Forelimb muscle (tissue), 1 donor: ENCODE data around the gene MAPK1. TPM values are rescaled to one million over a fixed set of nuclear protein-coding genes. Genes with fewer than 3 reads are reported as not detected.
A peak's percentile ranks its signal among the peaks of the same experiment; 100 is the strongest.
"Not testable (repeated sequence)": the region's sequence is repeated elsewhere in the genome, so short reads cannot be mapped to it uniquely, and the experiment has no call there.

Experiments
- DNase-seq: peaks from one replicate; pipeline ENCODE4 v3.0.0-alpha.2; 2013; ENCODE audit warnings: low read depth
- polyA plus RNA-seq: library from polyadenylated mRNA; unstranded; fragments of 120-200 nt; gene quantifications from one replicate; pipeline ENCODE4 v1.2.1, GENCODE V29; 2013; ENCODE audit not compliant: insufficient read length

The MAPK1 gene
- polyA plus RNA-seq, 1 donor: 138 TPM

DNA sequence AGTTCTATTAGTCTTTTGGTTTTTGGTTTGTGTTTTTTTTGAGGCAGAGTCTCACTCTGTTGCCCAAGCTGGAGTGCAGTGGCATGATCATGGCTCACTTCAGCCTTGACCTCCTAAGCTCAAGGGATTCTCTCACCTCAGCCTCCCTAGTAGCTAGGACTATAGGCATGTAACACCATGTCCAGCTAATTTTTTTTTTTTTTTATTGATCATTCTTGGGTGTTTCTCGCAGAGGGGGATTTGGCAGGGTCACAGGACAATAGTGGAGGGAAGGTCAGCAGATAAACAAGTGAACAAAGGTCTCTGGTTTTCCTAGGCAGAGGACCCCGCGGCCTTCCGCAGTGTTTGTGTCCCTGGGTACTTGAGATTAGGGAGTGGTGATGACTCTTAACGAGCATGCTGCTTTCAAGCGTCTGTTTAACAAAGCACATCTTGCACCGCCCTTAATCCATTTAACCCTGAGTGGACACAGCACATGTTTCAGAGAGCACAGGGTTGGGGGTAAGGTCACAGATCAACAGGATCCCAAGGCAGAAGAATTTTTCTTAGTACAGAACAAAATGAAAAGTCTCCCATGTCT lies 15.4 kb upstream of the MAPK1 start:
- DNase-seq: not testable (repeated sequence)

DNA sequence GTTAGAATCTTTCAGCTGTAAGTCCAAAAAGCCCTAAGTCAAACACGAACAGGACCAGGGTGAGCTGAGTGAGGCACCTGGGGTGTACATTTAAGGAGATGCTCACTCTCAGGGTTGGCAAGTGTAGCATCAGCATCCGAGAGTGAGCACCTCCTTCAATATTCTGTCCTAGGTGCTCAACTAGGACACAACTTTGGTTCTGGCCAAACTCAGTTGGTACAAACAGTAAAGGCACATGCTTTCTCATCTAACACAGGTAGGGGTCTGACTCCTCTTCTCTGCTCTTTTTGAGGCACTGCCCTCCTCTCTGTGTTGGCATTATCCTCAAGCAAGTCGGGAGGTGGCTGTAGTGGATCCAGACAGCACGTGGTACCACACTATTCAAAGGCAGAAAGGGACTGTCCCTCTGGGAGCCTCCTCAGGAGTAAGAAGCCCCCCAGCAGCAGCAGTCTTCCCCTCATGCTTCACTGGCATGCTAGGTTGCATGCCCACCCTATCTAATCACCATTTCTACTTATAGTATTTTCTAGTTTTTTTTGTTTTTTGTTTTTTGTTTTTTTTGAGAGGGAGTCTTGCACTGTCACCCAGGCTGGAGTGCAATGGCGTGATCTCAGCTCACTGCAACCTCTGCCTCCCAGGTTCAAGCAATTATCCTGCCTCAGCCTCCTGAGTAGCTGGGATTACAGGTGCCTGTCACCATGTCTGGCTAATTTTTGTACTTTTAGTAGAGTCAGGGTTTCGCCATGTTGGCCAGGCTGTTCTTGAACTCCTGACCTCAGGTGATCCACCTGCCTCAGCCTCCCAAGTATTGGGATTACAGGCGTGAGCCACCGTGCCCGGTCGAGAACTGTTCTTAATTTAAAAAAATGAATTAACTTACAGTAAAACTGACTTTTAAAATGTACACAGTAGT lies 14.7 kb upstream of the MAPK1 start:
- no peak for DNase-seq

DNA sequence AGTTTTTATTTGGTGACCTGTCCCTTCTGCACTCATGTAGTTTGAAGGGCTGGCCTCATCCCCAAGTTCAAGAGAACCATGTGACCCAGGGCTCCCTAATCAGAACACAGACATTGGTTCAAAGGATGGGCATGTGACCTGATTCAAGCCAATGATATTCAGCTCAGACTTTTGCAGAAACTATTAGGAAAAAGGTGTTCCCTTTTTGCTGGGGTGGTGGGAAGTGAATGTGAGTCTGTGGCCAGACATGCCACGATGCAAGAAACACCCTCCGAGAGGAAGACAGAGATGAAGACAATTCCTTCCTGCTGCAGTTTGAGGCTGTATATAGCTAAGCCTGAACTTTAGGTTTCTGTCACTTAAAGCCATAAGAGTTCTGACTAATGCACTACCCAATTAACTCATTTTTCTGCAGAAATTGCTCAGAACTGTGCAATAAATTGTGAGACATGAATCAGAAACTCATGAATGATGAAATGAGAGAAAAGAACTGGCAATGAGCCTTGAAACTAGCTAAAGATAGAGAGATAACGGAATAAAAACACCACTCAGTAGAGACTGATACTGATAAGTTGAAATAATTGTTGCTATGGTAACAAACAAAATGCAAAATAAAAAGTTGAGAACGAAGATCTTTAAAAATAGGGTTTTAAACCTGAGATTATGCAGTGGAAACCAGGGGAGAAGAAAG lies 9.2 kb upstream of the MAPK1 start:
- DNase-seq: no peak

DNA sequence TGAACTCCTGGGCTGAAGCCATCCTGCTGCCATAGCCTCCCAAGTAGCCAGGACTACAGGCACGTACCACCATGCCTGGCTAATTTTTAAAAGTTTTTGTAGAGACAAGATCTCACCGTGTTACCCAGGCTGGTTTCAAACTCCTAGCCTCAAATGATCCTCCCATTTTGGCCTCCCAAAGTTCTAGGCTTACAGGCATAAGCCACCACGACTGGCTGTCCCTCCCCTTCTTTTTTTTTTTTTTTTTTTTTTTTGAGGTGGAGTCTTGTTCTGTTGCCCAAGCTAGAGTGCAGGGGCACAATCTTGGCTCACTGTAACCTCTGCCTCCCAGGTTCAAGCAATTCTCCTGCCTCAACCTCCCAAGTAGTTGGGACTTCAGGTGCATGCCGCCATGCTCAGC lies 7.5 kb upstream of the MAPK1 start:
- not testable (repeated sequence) for DNase-seq

DNA sequence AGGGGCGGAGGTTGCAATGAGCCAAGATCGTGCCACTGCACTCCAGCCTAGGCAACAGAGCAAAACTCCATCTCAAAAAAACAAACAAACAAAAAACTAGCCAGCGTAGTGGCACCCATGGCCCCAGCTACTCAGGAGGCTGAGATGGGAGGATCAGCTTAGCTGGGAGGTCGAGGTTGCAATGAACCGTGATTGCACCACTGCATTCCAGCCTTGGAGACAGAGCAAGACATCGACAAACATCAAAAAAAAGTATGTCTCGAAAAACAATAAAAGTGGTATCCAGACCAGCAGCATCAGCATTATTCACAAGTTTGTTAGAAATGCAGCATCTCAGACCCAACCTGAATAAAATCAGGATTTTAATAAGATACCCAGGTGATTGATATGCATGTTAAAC lies 6.2 kb upstream of the MAPK1 start:
- DNase-seq: no peak

DNA sequence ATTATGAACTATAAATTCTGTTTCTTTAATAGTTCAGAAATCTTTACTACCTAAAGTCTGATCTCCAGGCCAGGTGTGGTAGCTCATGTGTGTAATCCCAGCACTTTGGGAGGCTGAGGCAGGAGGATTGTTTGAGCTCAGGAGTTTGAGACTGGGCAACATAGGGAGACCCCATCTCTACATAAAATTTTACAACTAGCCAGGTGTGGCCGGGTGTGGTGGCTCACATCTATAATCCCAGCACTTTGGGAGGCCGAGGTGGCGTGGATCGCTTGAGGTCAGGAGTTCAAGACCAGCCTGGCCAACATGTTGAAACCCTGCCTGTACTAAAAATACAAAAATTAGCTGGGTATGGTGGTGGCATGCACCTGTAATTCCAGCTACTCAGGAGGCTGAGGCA lies 5.3 kb upstream of the MAPK1 start:
- DNase-seq: not testable (repeated sequence)

DNA sequence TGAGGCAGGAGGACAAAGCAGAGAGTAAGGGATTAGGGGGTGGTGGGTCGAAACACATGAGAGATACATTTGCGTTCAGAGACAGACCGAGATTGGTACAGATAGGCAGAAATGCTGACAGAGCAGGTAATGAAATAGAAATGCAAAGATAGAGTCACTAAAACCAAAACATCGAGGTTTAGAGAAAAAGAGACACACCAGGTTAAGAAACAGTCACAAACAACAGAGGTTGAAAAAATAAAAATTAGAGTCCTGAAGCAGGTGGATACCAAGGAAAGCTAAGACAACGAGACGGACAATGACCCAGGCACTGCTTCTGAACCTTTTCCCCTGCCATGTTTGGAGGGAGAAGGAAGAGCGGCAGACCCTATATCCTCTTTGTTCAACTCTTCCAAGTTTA lies 1.2 kb upstream of the MAPK1 start:
- no peak for DNase-seq

DNA sequence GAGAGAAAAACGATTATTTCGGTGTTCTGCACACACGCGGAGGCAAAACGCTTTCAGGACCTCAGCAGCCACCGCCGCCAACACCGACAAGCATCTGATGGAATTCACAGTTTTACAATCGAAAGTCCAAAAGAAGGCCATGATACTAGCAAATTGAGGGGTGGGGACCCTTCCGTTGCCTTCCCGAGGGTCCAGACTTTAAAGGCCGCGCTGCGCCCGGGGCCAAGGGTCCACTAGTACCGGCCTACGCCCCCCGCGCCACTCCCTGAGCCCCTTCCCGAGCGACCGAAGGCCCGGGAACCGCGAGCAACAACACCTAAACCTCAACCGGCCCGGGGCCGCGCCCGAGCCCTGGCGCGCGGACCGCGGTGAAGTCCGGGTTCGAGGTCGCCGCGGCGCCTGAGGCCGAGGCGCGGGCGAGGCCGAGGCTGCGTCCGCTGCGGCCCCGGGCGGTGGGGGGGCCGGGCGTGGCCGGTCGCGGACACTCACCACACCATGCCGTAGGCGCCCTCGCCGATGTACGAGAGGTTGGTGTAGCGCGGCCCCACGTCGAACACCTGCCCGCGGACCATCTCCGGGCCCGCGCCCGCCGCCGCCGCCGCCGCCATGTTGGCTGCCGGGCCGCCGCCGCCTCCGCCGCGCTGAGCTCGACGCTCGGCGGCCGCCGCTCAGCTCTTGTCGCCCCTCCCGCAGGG lies 465 bp downstream of the MAPK1 start:
- no peak for DNase-seq

DNA sequence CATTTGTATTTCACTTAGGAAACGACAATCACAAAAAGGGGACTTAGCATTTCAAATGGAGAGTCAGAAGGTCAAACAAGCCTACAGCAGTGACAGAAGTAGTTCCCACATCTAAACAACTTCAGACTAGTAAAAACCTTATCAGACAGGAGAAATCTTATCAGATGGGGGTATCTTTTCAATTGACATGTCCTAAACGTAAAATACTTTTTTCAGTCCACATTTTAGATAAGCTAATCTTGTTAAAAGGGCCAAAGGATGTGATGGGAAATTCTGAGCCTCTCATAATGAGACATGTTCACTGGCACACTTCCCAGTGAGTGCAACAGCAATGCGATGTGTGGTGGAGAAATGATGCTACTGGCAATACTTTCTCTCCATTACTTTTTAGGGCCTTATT lies 2.4 kb downstream of the MAPK1 start:
- DNase-seq: peak; percentile 38

DNA sequence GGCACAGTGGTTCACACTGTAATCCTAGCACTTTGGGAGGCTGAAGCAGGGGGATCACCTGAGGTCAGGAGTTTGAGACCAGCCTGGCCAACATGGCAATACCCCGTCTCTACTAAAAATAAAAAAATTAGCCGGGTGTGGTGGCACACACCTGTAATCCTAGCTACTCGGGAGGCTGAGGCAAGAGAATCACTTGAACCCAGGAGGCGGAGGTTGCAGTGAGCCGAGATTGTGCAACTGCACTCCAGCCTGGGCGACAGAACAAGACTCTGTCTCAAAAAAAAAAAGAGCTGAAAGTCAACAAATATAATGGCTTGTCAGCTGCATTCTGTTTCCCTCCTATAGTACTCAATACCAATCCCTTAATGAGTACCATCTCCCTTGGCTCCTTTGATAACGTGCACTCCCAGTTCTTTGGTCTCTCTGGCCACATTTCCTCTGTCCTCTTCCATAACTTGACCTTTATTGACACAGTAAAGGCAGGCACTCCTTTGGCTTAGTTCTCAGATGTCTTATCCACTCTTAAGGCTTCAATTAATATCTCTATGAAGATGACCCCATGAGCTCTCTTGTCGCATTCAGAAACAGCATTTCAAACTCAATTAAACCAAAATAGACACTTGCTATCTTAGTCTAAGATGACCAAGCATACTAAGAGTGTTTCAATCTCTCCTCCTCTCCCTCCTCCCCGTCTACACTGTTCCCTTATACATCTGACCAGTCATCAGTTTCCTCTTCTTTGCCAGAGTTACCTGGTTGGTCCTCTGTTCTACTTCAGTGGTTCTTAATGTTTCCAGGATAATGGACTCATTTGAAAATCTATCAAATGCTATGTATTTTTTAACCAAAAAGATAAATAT lies 4.8 kb downstream of the MAPK1 start:
- DNase-seq: no peak

DNA sequence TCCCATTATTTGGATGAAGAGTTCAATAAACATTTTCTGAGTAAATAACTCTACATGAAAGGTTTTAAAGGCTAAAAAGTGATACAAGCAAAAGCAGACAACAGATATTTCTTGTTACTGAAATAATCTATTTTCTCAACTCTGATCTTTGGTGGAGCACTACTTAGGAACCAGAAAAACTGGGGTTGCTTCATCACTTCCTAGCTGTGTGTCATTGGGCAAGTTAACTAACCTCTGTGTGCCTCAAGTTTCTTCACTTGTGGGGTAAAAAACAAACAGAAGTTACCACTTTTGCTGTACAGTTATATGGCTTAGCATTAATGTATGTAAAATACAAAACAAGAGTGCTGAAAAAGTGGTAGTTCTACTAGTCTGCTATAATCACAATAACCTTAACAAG lies 5.6 kb downstream of the MAPK1 start:
- no peak for DNase-seq

DNA sequence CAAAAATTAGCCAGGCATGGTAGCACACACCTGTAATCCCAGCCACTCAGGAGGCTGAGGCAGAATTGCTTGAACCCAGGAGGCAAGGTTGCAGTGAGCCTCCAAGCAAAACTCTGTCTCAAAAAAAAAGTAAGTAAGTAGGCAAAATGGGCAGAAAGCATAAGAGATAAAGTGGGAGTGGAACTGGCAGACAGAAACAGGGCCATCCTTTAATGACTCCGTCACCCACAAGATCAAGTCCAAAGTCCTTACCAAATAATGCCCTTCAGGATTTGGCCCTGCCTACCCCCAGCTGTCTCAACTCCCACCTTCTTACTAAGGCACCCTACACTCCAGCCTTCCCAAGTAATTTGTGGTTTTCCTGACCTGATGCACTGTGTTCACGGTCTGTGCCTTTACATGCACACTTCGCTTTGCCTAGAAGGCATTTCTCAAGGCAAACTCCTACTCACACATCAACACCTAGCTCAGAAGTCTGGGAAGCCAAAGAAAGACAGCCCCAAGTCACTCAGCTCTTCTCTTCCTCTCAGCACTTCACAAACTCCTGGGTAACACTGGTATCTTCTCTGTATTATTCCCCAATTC lies 6.1 kb downstream of the MAPK1 start:
- no peak for DNase-seq

DNA sequence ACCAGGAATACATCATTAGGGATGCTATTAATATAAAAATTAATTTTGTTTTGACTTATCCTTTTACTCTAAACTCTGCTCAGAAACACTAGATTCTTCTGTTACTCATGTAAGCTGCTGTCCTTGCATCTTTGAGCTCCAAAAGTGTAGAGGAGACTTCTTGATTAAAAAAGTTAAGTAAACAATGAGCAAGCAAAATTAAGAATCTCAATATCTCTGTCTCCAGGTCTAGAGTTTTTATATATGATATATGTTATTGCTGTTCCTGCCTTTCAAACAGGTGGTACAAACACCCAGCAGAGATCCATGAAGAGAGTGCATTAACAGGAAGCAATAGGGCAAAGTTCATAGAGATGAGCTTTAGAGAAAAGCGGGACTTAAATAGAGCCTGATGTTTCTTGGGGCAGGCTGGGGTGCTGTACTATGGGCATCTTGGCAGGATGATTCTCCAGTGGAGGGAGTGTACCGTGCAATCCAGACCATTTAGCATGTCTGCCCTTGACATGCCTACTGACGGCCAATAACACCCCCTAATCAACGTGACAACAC lies 6.9 kb downstream of the MAPK1 start:
- no peak for DNase-seq

DNA sequence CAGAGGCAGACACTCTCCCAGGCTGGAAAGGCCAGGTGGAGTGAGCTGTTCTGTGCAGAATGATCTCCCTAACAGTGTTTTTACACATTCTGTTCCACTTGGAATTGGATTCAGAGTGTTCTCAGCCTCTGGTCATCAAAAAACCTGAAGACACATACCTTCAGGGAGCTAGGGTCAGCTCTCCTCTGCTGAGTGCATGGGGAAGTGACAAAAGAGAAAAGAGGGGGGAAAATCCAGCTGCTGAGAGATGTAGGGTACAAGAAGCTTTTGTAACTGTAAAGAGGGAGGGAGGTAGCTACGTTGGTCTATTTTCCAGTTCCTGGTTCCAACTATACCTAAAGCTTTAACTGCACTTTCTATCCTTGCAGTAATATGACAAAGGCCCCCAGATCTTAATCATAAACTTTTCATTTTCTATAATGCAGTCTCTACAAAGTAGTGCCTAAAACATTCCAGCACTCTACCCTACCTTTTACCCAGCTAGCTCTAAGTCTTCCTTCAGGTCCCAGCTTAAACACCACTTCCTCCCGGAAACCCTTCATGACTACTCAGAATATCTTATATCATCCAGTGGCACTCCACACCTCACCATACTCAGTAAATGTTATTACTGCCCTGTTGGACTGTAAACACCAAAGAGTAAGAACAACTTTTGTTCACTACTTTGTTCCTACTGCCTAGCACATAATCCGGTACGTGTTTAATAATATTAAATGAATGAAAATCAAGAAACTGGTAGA lies 9.2 kb downstream of the MAPK1 start:
- no peak for DNase-seq

DNA sequence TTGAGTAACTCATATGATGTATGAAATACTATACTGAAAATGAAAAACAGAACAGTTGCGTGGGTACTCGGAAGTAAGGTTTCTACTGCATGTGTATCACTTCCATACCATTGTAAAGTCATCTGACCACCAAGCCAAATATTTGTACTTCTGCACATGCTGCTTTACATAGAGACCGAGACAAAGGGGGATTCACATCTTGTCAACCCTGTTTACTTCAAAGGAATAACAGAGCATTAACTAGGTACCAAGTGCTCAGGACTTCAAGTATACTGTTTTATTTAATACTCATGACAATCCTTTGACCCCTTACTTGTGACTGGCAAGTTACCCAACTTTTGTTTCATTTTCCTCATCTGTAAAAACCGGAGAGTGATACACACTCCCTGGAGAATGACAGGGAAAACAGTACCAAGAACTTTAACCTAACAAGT lies 9.9 kb downstream of the MAPK1 start:
- no peak for DNase-seq

DNA sequence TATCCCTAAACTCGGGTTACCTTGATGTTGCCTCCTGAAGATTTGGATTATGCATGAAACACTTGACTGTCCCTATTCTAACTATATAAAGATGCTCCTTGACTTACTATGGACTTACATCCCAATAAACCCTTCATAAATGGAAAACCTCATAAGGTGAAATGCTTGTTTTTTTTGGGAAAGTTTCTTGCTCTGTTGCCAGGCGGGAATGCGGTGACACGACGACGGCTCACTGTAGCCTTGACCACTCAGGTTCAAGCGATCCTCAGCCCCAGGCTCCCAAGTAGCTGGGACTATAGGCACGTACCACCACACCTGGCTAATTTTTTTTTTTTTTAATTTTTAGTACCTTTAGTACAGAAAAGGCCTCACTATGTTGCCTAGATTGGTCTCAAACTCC lies 10.6 kb downstream of the MAPK1 start:
- DNase-seq: no peak

DNA sequence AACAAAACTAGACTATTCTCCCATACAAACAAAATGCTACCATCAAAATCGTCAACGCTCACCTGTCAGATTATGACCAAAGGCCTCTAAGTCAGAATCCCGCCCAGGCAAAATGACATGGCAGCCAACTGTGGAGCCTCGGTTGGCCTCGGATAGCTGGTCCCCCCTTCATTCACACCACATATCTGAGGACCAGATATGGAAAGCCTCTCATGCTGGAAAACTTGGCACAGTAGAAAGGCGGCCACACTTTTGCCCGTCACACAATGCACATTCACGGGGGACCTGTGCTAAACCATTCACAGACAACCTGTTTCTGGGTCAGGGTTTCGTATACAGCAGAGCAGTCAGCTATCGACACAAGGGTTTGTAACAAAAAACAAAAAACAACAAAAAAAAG lies 11.2 kb downstream of the MAPK1 start:
- DNase-seq: no peak

DNA sequence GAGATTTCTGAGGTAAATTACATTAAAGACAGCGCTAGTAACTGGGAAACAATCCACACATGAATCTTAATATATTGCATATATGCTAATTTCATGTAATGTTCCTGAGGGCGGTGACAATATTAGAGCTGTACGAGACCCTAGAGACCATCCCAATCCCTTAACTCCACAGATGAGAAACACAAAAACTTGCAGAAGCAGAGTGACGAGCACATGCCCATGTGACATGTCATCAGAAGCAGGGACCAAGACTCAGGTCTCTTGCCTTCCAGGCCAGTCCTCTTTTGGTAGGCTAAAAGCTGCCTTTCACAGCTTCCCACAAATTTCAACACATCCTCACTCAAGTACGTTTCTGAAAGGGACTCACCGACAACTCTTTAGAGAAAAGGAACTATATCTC lies 11.8 kb downstream of the MAPK1 start:
- no peak for DNase-seq

DNA sequence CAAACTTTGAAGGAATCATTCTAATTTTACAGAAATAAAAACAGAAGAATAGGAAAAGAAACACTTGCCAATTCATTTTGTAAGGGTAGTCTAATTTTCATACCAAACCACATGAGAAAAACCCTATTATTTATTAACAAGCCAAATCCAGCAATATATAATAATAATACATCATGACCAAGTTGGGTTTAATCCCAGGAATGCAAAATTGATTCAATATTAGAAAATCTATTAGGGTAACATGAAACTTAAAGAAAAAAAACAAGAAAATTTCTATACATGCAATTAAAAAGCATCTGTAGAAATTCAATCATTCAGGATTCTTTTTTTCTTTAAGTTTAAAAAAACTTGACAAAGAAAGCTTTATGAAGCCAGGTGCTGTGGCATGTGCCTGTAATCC lies 16.8 kb downstream of the MAPK1 start:
- no peak for DNase-seq

DNA sequence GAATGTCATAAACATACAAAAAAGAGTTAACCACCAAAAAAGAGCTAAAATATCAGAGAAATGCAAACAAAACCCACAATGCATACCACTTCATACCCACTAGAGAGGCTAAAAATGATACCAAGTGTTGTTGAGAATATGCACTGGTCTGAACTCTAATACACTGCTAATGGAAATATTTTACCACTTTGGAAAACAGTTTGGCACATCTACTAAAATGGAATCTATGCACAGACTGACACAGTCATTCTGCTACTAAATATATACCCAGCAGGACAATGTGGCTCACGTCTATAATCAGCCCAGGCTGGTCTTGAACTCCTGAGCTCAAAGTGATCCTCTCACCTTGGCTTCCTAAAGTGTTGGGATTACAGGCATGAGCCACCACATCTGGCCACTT lies 18.0 kb downstream of the MAPK1 start:
- no peak for DNase-seq
